Measurements from ENCODE around the gene SP4. TPM values are rescaled to one million over a fixed set of nuclear protein-coding genes. Genes with fewer than 3 reads are reported as not detected.
"Not testable (repeated sequence)": the region's sequence is repeated elsewhere in the genome, so short reads cannot be mapped to it uniquely, and the experiment has no call there.

Gene SP4
- total RNA-seq, 2 experiments from 2014 or later: 22.3 to 23.6 TPM

DNA sequence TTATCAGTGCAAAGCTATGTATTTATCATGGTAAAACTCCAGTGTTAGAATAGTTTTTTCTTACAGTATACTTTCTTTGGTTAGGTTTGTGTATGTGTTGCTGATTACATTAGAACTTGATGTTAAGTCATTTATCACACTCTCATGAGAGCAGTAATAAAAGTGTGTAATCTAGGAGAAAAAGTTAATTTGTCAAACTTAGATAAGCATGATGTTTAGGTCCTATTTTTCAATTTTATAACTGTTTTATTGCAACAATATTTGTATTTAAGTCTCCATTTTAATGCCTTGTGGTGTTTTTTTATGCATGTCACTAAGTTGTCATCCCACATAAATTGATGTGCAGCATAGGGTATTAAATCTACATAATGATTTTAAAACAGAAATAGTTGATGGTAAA, 86.2 kb downstream of the SP4 start:
- POLR2A ChIA-PET: interaction anchor here (0.9 kb wide), 1 partner anchor 88 kb away, joined by 3 read pairs; no protein-coding TSS in a partner anchor
- CTCF ChIA-PET: interaction anchor here (1.4 kb wide), 1 partner anchor 12 kb away, joined by 4 read pairs; no protein-coding TSS in a partner anchor
- Mint-ChIP-seq H3K27me3 (no peaks in the 10 kb centered on the region), H3K4me3 (no peak overlapping the region), H3K9me3 (no peaks in the 10 kb centered on the region), H3K4me1 (ENCODE audit: low read depth) (no peaks in the 10 kb centered on the region), H3K36me3 (ENCODE audit: low read depth) (peaks cover 15% of the 10 kb centered on the region), H3K27ac (no peak overlapping the region)
- no peak for TF ChIP-seq CTCF (IDR thresholded peaks at IDR 0.05)
- ATAC-seq: no peak
- intact Hi-C loops (cut with micrococcal nuclease): no loop called here
- no peak for DNase-seq

DNA sequence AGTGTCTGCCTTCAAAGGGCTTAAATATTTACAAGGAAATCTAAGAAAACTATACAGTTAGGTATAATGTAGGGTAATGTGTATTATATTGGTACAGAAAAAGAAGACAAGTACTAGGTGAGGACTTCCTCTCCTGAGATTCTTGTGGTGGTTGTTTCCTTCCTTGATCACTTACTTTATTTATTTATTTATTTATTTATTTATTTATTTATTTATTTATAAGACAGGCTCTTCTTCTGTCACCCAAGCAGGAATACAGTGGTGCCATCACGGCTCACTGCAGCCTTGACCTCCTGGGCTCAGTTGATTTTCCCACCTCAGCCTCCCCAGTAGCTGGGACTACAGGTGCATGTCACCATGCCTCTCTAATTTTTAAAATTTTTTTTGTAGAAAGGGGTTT, 96.8 kb downstream of the SP4 start:
- Mint-ChIP-seq H3K27me3 (no peaks in the 10 kb centered on the region), H3K27ac (no peak overlapping the region), H3K4me3 (no peak overlapping the region), H3K9me3 (peaks cover 4% of the 10 kb centered on the region), H3K36me3 (ENCODE audit: low read depth) (no peaks in the 10 kb centered on the region), H3K4me1 (ENCODE audit: low read depth) (no peaks in the 10 kb centered on the region)
- ChIA-PET POLR2A (no interaction called here), CTCF (interaction anchor here (1.0 kb wide), 1 partner anchor 270 kb away, joined by 5 read pairs; no protein-coding TSS in a partner anchor)
- intact Hi-C loops (cut with micrococcal nuclease): no loop called here
- no peak for DNase-seq
- ATAC-seq: no peak
- TF ChIP-seq CTCF (IDR thresholded peaks at IDR 0.05): no peak

DNA sequence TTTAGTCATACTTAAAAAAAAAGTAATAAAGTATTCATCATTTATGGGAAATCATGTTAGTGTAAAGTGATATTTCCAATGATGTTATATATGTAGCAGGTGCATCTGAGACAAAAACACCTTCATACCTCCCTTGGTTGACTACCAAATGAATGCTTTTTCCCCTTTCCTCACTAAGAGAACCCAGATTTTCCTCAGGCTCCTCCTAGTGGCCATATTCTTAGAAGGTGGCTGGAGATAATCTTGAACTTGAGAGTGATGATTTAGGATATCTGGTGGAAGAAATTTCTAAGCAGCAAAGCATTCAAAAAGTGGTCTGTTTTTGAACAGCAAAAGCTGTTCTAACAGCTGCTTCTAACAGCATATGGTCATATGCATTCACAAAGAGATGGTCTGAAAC, 98.1 kb downstream of the SP4 start:
- ChIA-PET POLR2A (no interaction called here), CTCF (interaction anchor here (0.9 to 2.1 kb wide), 5 partner anchors 12 to 274 kb away, joined by 3 to 7 read pairs (median 4); no protein-coding TSS in a partner anchor)
- ATAC-seq (no peak), DNase-seq (no peak)
- no peaks in the 10 kb centered on the region for H3K4me1 Mint-ChIP-seq (ENCODE audit: low read depth)
- H3K27me3 Mint-ChIP-seq: no peaks in the 10 kb centered on the region
- H3K4me3 Mint-ChIP-seq: no peak overlapping the region
- no peak overlapping the region for H3K27ac Mint-ChIP-seq
- intact Hi-C loops (cut with micrococcal nuclease): no loop called here
- H3K9me3 Mint-ChIP-seq: peaks cover 4% of the 10 kb centered on the region
- no peak for TF ChIP-seq CTCF (IDR thresholded peaks at IDR 0.05)
- H3K36me3 Mint-ChIP-seq (ENCODE audit: low read depth): no peaks in the 10 kb centered on the region

DNA sequence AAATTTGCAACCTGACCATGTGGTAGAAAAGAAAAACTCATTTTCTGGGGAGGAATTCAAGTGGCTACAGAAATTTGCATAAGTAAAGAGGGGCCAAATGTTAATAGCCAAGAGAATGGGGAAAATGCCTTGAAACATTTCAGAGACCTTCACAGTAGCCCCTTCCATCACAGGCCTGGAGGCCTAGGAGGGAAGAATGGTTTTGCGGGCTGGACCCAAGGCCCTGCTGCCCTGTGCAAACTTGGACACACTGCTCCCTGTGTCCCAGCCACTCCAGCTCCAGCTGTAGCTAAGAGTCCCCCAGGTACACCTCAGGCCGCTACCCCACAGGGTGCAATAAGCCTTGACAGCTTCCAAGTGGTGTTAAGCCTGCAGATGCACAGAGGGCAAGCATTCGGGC, 98.6 kb downstream of the SP4 start:
- DNase-seq (no peak), ATAC-seq (no peak)
- Mint-ChIP-seq H3K4me3 (no peak overlapping the region), H3K27ac (no peak overlapping the region), H3K4me1 (ENCODE audit: low read depth) (no peaks in the 10 kb centered on the region), H3K27me3 (no peaks in the 10 kb centered on the region), H3K9me3 (peaks cover 4% of the 10 kb centered on the region), H3K36me3 (ENCODE audit: low read depth) (no peaks in the 10 kb centered on the region)
- TF ChIP-seq CTCF (IDR thresholded peaks at IDR 0.05): no peak
- intact Hi-C loops (cut with micrococcal nuclease): no loop called here
- ChIA-PET POLR2A (no interaction called here), CTCF (interaction anchor here (0.6 to 2.1 kb wide), 3 partner anchors 255 to 275 kb away, joined by 3 to 7 read pairs (median 4); no protein-coding TSS in a partner anchor)

DNA sequence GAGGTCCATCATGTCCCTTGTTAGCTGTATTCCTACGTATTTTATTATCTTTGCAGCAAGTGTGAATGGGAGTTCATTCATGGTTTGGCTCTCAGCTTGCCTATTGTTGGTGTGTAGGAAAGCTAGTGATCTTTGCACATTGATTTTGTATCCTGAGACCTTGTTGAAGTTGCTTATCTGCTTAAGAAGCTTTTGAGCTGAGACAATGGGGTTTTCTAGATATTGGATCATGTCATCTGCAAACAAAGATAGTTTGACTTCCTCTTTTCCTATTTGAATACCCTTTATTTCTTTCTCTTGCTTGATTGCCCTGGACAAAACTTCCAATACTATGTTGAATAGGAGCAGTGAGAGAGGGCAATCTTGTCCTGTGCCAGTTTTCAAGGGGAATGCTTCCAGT, 104.6 kb downstream of the SP4 start:
- H3K4me3 Mint-ChIP-seq; H3K36me3 Mint-ChIP-seq (ENCODE audit: low read depth); POLR2A ChIA-PET; H3K27me3 Mint-ChIP-seq; H3K27ac Mint-ChIP-seq; CTCF ChIA-PET; H3K9me3 Mint-ChIP-seq; H3K4me1 Mint-ChIP-seq (ENCODE audit: low read depth); DNase-seq; ATAC-seq; intact Hi-C loops (cut with micrococcal nuclease): not testable (repeated sequence)

GRCh38 chr7:21533646-21534045, 105.8 kb downstream of the SP4 start:
- intact Hi-C loops (cut with micrococcal nuclease); H3K27me3 Mint-ChIP-seq: not testable (repeated sequence)

DNA sequence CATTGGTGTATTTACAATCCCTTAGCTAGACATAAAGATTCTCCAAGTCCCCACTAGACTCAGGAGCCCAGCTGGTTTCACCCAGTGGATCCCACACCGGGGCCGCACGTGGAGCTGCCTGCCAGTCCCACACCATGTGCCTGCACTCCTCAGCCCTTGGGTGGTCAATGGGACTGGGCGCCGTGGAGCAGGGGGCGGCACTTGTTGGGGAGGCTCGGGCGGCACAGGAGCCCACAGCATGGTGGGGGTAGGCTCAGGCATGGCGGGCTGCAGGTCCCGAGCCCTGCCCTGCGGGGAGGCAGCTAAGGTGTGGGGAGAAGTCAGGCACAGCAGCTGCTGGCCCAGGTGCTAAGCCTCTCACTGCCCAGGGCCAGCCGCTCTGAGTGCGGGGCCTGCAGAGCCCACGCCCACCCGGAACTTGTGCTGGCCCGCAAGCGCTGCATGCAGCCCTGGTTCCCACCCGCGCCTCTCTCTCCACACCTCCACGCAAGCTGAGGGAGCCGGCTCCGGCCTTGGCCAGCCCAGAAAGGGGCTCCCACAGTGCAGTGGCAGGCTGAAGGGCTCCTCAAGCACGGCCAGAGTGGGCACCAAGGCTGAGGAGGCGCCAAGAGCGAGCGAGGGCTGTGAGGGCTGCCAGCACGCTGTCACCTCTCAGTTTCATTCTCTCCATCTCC, 108.7 kb downstream of the SP4 start:
- CTCF ChIA-PET; H3K27ac Mint-ChIP-seq; H3K36me3 Mint-ChIP-seq (ENCODE audit: low read depth); POLR2A ChIA-PET; DNase-seq; ATAC-seq; intact Hi-C loops (cut with micrococcal nuclease); H3K4me1 Mint-ChIP-seq (ENCODE audit: low read depth); H3K9me3 Mint-ChIP-seq; H3K4me3 Mint-ChIP-seq: not testable (repeated sequence)
- peaks cover 17% of the 10 kb centered on the region for H3K27me3 Mint-ChIP-seq

More at GRCh38 chr7:21533646-21534045, 105.8 kb downstream of the SP4 start:
- H3K27ac Mint-ChIP-seq; H3K9me3 Mint-ChIP-seq; H3K4me1 Mint-ChIP-seq (ENCODE audit: low read depth); DNase-seq; CTCF ChIA-PET; ATAC-seq; H3K4me3 Mint-ChIP-seq; POLR2A ChIA-PET; H3K36me3 Mint-ChIP-seq (ENCODE audit: low read depth): not testable (repeated sequence)
